GM19351 (cell line): ENCODE data around the gene HOXB5.

Experiments used
- ATAC-seq: cut with Tn5 transposase; IDR thresholded peaks from one replicate; pipeline ENCODE4 v1.9.1; 2021; ENCODE audit warnings: mild to moderate bottlenecking, moderate library complexity; ENCODE audit not compliant: unreplicated experiment

The HOXB5 gene

DNA sequence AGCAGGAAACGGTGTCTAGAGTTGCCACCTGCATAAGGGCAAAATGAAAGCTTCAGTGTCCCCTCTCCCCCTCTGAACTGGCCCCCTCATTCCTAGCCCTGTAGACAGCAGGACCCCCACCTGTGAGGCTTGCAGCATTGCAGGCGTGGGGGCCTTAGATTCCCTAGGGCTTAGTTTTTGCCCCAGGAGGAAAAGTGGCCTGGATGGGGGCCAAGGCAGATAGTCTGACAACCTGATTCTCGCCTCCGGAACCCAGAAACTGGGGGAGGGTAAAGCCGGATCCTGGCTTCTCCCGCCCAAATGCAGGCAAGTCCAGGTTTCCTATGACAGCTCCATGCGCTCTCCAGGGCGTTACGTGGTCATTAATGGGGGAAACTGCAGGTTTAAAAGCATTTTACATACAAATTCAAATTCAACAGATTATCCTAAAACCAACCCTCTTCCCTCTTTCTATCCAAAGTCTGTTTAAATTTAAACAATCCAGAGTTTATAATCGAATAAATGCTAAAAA lies 11.9 kb upstream of the HOXB5 start:
- ATAC-seq: no peak

DNA sequence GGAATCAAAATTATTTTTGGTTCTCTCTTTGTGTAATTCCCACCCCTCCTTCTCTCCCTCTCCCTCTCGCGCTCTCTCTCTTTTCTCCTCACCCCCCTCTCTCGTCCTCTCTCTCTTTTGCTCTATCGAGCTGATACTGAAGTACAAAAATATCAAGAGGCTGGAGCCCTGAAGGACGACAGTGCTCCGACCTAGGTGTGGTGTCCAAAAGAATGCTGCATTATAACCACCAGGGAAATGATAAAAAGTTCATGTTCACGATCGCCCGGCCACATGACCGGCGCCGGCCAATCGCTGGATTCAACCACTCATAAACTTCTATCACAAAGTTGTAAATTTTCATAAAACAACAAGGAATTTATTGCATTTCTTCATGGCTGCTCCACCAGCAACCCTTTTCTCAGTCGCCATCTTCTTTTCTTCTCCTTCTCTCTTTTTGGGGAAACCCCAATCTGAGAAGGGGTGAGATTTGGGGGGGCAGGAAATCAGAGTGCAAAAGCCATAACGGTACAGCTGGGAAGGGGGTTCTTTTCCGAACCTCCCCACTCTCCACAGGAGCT lies 11.3 kb upstream of the HOXB5 start, which contains the start of gene HOXB6:
Gene HOXB6, minus strand, starts transcription at position 217 of the 560 bp plus-strand sequence. CDS start 6,836 bp downstream, outside the sequence.
- ATAC-seq: no peak

DNA sequence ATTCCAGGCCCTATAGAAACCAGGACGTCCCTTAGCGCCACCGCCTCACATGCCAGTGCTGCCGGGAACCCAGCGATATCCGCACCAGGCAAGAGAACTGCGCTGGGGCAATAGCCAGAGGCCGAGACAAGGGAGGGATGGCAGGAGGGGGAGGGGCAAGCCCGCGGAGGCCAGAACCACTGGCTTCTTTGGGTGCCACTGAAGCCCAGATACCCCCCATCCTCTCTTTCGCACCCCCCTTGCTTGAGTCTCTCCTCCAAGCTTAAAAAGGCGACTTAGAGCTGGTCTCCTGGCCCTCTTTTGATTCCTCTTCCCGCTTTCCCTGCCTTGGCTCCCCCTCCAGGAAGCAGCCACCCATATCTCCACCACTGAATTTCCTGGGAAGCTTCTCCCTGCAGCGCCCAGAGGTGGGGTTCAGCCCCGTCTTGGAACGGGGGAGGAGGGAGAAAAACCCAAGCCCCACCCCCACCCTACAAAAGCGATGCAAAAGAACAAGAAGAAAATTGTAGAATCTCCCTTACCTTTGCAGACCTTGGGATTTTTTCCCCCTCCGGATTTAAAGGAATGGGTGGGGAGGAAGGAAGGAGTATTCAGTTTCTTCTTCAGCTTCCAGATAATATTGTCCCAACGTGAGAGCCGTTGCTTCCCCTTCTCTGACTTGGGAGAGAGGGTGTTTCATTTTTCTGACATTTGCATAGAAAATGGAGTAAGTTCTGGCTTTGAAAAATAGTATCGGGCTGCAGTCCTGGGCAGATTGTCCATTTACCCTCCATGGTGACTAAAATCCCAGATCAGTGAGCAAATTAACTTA lies 10.6 kb upstream of the HOXB5 start:
- ATAC-seq: no peak

DNA sequence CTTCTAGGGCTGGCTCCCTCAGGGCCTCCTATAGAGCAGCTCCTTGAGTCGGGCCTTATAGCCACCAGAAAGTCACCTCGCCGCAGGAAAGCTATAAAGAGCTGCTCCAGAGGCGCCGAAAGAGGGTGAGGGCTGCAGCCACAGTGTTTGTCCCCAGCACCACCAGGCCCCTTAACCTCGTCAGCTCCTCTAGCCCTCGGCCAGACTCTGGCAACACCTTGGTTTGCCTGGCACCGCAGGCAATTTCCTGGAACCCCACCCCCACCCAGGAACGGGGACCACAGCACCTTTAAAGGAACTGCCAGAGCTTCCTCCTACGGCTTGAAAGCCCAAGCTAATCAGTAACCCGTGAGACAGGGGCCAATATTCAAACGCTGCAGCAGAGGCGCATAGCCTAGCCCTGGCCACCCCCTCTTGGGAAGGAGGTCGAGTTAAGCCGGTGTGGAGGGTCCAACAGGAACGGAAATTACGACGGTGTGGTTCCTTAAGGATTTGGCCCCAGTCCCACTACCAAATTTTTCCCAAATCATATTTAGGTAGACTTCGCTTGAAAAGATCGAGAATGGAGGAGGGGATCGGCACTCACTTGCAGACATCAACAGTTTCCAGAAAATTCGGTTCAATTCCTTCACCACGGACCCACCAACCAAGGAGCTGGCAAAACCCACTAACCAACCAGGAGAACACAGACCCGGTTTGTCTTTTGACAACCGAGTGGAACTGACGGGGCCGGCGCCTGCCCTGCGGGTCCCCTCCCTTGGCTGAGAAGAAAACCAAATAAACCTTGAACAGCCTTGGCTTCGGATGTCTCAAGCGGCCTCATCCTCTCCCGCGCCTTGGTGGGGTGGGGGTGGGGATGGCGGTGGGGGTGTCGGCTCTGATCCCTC lies 8.2 kb upstream of the HOXB5 start:
- no peak for ATAC-seq

DNA sequence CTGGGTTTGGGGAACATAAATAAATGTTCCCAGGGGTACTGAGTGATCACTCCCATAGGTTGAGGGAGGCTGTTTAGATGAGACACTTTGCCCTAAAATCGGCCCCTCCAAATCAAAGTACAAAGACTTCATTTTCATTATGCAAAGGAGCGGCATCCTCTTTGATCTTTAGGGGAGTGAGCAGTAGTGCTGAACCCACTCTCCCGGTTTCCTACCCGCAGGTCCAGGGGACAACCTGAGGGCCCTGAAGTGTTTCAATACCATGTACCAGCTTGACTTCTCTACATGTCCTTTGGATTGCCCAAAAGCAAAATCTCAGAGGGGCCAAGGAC lies 7.6 kb upstream of the HOXB5 start:
- ATAC-seq: no peak

DNA sequence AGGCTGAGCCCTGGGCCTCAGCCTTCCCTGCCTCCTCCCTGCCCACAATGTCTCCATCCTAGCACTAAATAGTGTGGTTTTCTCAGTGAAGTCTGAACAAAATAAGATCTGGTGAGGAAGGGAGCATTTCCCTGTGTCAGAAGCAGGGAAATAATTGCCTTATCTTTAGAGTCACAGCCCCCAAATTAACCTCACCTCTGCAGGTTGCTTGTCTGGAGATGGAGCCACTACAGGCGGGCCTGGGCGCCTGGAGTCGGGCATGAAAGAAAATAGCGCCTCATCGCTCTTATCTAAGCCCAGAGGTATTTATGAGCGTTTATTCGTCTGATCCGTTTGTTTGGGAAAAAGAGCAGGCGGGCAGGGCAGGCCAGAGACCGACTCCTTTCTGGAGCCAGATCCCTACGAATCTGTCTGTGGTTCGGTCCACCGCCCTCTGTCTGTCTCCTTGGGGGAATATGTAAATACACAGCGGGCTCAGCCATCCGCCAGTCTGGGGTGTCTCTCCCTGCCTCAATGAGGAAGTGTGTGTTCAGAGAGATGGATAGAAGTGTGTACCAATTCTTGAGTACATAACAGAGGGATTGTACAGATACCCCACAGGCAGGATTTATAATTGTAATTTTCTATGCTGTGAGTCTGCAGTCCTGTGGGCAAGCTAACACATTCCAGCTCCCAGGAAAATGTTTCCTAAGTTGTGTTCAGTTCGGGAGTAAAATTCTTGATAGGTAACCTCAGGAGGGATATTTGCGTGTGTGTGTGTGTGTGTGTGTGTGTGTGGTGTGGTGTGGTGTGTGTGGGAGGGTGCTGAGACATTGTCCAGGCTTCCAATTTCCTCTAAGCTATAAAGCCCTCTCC lies 6.9 kb upstream of the HOXB5 start:
- ATAC-seq: no peak

DNA sequence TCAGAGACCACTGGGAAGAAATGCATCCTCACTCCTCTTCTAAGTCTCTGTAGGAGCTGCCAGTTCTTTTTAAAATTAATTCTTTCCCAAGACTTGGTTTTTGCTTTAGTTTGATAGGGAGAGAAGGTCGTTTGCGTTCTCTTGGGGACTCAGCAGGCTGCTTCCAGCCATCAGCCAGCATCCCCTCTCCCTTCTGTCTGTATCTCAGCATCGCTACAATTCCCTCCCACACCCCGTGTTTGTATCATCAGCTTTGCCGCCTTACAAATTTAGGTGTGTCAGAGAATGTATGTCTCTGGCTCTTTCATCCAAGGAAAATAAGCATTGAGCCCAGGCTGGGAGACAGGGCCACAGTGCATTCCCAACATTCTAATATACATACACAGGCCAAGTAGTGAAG lies 5.8 kb upstream of the HOXB5 start:
- ATAC-seq: no peak

DNA sequence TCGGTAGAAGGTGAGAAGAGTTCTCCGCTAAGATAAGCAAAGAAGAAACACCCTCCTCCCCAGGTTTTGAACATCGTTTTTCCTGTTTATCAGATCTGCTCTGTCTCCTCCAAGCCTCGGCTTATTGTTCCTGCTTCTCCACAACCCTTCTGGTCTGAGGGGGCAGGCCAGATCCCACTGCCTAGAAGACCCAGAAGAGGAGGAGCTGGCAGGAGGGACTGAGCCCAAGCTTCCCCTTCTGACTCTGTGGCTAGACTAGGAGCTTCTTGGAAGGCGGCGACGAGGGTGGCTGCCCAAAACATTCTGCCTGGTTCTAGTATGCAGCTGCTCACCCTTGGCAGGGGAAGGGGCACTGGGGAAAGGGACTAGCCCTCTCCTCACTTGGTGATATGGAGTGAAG lies 5.2 kb upstream of the HOXB5 start:
- no peak for ATAC-seq

DNA sequence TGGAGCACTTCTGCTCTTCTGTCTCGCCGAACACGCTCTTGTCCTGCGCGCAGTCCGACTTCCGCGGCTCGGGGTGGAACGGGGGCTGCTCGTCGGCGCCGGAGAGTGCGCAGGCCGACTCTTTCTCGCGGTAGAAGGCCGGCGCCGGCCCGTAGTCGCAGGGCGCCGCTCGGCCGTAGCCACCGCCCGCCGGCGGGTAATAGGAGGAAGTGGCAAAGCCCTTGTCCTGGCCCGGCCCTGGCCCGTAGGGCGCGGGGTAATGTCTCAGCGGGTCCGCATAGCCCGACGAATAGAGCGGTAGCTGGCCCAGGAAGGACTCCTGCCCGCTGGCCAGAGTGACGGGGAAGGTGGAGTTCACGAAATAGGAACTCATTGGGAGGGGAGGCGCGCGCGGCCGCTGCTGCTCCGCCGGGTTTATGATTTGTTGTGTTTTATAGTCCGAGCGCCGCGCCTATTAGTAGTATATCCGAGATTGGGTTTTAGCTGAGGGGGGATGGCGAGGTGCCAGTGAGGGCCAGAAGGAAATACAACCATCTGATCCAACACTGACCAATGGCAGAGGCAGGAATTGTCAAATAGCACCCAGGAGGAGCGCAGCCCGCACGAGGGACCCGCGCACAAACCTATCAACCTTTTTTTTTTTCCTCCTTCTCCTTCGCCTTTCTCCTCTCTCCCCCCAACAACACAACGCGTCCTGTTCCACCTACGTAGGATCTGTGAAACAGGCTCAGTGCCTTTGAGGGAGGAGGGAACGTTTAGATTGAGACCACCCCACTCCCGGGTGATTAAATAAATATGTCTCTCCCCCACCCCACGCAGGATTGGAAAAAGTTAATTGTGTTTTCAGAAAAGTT lies 4.4 kb upstream of the HOXB5 start:
- no peak for ATAC-seq

DNA sequence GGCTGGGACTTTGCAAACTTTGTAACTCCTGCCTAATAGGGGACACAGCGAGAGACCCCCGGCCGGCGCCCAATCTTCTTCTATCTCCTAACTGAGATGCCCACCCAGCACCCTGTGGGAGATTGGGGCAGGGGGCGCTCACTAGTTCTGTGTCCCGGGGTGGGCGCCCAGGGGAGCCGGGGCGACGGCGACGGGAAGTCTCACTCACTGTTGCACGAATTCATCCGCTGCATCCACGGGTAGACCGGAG lies 3.9 kb upstream of the HOXB5 start:
- ATAC-seq: no peak

DNA sequence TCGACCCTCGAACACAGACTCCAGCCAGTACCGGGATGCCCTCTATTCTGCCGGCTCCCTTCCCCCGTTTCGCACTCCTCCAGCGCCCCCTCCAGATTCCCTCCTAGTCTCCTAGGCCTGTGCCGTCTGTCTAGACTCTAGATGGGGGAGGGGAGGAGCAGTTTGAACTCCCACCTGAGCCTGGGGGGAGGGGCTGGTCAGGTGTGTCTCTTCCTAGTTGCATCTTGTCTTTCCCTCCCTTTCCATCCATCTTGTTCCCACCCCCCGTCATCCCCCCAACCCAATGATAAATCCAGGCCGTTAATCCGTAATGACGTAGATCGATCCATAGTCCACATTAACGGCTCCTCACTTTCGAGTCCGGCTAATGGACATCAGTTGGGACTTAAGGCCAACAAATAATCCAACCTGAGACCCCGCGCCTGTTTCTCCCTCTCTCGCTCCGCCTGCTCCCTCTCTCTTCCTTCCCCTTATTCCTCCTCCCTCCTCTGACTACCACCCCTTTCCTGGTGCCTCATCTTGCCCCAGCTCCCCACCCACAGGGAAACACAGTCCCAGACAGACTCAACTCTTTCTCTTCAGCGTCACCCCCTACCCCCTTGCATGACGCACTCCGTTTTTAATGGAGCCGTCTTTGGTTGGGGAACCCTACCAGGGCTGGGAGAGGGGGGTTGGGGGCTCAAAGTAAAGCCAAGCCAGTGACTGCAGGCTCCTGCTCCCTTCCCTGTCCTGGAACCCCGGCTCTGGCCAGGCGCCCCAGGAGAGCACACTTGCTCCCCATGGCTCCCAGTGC lies 3.4 kb upstream of the HOXB5 start:
- no peak for ATAC-seq

DNA sequence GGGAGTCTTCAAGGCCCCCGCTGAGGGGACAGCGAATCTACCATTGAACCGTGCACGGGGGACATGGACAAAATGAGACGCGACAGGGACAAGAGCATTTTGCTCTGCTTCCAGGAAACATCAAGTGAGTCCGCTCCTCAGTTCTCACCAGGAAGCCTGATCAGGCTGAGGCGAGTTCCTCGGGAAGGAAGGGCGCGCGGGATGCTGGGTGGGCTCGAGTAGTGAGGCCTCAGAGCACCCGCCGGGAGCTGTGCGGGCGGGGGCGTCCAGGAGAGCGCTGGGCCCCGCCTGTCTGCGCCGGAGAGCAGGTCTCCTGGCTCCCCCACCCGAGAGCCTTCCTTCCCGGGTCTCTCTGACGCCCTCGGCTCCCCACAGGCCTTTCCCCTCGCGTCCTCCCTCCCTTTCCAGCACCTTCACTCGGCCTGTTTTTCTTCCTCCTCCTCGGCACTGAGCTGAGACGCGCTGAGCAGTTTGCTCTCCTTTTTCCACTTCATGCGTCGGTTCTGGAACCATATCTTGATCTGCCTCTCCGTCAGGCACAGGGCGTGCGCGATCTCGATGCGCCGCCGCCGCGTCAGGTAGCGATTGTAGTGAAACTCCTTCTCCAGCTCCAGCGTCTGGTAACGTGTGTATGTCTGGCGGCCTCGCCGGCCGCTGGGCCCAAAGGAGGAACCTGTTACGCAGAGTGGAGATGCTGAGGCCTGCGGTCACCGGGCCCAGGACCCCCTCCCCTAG lies 2.6 kb upstream of the HOXB5 start:
- no peak for ATAC-seq

DNA sequence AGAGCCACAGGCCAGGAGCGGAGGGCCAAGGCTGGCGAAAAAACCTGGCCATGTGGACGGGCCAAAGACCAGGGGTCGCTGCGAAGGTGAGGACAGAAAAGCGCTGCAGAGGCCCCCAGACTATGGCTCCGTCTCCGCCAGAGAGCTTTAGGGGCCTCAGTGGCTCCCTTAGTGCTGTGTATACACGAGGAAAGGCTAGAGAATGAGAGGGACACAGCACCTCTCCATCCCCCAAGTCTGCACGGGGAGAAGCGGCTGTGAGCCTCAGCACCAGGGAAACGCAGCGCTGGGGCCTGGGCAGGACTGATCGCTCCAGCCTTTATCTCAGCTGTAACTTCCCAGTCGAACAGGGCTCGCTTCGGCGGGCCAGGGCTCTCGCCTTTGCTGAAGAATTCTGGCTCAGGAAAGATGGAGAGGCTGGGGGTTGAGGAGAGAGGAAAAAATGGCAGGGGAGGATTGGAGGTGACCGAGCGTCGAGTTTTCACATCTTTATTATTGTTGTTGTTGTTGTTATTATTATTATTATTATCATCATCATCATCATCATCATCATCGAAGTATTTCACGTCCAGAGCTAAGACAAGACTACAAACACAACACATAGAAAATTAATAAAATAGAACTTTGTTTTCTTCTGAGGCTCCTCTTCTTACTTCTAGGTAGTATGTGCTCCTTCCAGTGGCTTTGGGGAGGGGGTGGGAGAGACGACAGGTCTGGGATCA lies 1.9 kb upstream of the HOXB5 start:
- ATAC-seq: no peak

DNA sequence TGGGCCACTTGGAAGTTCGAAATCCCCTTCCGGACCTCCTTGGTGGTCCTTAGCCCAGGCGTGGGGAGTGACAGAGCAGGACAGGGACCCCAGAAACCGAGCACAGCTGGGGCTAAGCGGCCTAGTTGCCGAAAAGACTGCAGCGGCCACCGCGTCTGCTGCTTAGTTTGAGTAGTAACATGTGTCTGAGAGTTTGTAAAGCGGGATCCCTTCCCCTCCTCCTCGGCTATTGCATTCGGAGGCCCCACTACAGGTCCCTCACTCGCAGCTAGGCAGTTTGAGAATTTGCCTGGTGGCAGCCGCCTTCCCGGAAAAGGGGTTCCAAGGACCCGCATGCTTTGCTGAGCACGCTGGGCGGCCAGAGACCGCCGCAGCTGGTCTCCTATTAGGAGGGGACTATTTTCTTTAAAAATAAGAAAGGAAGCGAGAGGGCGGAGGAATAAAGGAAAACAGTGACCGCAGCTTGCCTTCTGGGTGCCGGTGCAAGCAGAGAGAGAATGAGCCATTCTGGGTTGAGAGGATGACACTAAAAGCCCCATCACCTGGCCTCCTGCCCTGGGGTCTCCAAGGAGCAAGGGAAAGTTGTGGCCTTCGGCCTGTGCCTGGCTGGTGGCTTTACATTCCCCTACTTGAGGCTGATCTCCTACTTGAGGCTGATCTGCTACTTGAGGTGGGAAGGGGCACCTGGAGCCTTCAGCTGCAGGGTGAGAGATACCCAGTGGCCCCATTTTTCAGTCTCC lies 1.1 kb upstream of the HOXB5 start:
- no peak for ATAC-seq

DNA sequence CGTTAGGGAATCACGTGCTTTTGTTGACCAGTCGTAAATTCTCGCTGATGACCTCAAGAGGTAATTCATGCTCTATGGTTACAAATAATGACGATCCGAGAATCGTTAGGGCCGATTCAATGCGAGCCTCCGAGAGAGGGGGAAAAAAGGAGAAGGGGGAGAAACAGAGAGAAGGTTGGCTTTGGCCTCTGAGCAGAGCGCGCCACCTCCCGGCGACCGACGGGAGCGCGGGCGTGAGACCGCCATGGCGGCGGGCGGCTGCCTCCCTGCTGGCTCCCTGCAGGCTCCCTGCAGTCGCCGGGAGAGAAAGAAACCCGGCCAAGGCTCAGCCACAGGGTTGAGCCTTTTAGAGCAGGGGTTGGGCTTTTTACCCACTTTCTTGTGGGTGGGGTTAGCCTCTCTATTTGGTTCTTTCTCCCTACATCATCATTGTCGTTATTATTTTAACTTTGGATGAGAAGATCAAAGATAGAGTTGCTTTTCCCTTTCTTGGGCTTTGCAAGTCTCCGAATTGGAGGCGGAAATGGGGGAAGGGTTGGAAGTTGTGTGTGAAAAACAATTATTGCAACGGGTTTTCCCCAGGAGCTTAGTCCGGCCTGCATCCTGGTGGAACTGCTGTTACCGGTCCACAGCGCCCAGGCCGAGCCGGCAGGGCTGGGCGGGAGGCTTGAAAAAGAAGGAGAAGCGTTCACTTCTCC lies 410 bp upstream of the HOXB5 start:
- no peak for ATAC-seq

DNA sequence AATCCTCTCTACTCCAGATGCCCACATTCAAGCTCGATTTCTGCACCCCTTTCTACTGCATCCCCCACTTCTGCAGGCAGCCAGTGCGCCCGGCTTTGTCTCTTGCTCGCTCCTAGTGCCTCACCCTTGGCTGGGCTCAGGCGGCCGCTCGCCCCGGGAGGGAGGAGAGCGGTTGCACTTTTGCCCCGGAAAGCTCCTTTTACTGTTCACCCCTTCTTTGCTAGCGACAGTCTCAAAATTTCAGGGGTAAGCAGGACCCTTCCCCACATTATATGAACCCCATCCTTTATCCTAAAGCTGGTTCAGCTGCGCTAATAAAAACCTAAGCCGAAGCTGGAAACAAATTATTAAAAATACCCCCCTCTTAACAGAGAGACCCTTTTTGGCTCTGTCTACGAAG lies 1.0 kb downstream of the HOXB5 start:
- no peak for ATAC-seq

DNA sequence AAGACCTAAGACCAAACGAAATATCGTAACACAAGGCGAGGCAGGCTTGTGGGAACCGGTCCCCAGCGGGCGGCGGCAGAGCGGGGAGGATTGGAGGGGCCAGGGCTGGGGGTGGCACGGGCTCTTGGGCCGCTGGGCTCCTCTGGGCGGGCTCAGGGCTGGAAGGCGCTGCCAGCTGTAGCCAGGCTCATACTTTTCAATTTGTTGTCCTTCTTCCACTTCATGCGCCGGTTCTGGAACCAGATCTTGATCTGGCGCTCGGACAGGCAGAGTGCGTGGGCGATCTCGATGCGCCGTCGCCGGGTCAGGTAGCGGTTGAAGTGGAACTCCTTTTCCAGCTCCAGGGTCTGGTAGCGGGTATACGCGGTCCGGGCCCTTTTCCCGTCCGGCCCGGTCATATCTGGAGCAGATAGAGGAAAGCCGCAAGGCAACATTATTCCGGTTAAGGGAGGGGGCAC lies 1.5 kb downstream of the HOXB5 start:
- no peak for ATAC-seq
